Measurements from ENCODE around the gene C7orf33. TPM values are rescaled to one million over a fixed set of nuclear protein-coding genes. Genes with fewer than 3 reads are reported as not detected.
"Not testable (repeated sequence)": the region's sequence is repeated elsewhere in the genome, so short reads cannot be mapped to it uniquely, and the experiment has no call there.

C7orf33 gene
- total RNA-seq, 5 donors from 2014 or later (not counting 1 experiment from before 2014, with no cell fraction given), result not detected

- H3K4me1 Mint-ChIP-seq, result peaks cover 0 to 3% (median 2%) of the 10 kb centered on the region in 3 donors
- peaks cover 1 to 4% of the 10 kb centered on the region in 2 donors for H3K27me3 Mint-ChIP-seq
- POLR2A ChIA-PET, result no interaction called here
- H3K4me1 ChIP-seq (ENCODE audit: control insufficient read depth in 1 of 2, extremely low read depth in 1 of 2, insufficient read depth in 2 of 2, low read length in 2 of 2), result peaks cover 0 to 3% of the 10 kb centered on the region in 2 experiments
- no peak overlapping the region for H3K27ac ChIP-seq (ENCODE audit: low read length)
- no peak for DNase-seq
- no peaks in the 10 kb centered on the region for H3K9me3 ChIP-seq
- no peak overlapping the region for H3K27ac Mint-ChIP-seq
- H3K9me3 Mint-ChIP-seq, result no peaks in the 10 kb centered on the region
- H3K4me3 Mint-ChIP-seq, result no peak overlapping the region
- 100% methylated on average over 2 of the region's 9 CpGs for WGBS (ENCODE audit: insufficient coverage)
- no peaks in the 10 kb centered on the region for H3K27me3 ChIP-seq (replicated peaks in 1 of 2; ENCODE audit: control insufficient read depth in 2 of 2, extremely low read depth in 1 of 2, insufficient read depth in 2 of 2, low read length in 1 of 2)
- H3K36me3 ChIP-seq (ENCODE audit: control insufficient read depth in 2 of 2, extremely low read depth in 1 of 2, insufficient read depth in 1 of 2, low read length in 1 of 2), result no peaks in the 10 kb centered on the region
- H3K4me3 ChIP-seq (ENCODE audit: control insufficient read depth in 1 of 2, extremely low read depth in 1 of 2, low read length in 1 of 2), result no peak overlapping the region
- no peak for ATAC-seq (replicated peaks in 1 of 4)
- CTCF ChIA-PET, result no interaction called here
- no peaks in the 10 kb centered on the region for H3K36me3 Mint-ChIP-seq
These were observed 18.5 kb upstream of the C7orf33 start for GRCh38 chr7:148572067-148572522.

- not testable (repeated sequence) for H3K4me3 ChIP-seq (ENCODE audit: control insufficient read depth in 1 of 2, extremely low read depth in 1 of 2, low read length in 1 of 2); H3K36me3 ChIP-seq (ENCODE audit: control insufficient read depth in 2 of 2, extremely low read depth in 1 of 2, insufficient read depth in 1 of 2, low read length in 1 of 2); H3K4me1 ChIP-seq (ENCODE audit: control insufficient read depth in 1 of 2, extremely low read depth in 1 of 2, insufficient read depth in 2 of 2, low read length in 2 of 2); H3K27ac ChIP-seq (ENCODE audit: low read length); H3K4me1 Mint-ChIP-seq; ATAC-seq (replicated peaks in 1 of 4); H3K9me3 Mint-ChIP-seq; H3K9me3 ChIP-seq; H3K27me3 ChIP-seq (replicated peaks in 1 of 2; ENCODE audit: control insufficient read depth in 2 of 2, extremely low read depth in 1 of 2, insufficient read depth in 2 of 2, low read length in 1 of 2); DNase-seq; H3K27me3 Mint-ChIP-seq; H3K27ac Mint-ChIP-seq; H3K4me3 Mint-ChIP-seq; H3K36me3 Mint-ChIP-seq
- ChIA-PET POLR2A (interaction anchor here in 1 of 2 donors (0.6 kb wide), 1 partner anchor 186 kb away, joined by 3 read pairs; no protein-coding TSS in a partner anchor), CTCF (interaction anchor here in 1 of 2 donors (0.7 to 1.2 kb wide), 4 partner anchors 9 to 434 kb away, joined by 3 read pairs; no protein-coding TSS in a partner anchor)
These were observed 17.0 kb upstream of the C7orf33 start for GRCh38 chr7:148573581-148573980.

- WGBS (ENCODE audit: insufficient coverage), result 0% methylated on average over 1 of the region's 8 CpGs
- peaks cover 1 to 4% of the 10 kb centered on the region in 2 donors for H3K27me3 Mint-ChIP-seq
- POLR2A ChIA-PET, result no interaction called here
These were observed 14.7 kb upstream of the C7orf33 start for GRCh38 chr7:148575640-148576411.

GRCh38 chr7:148579366-148579765, 11.2 kb upstream of the C7orf33 start:
- CTCF ChIA-PET, result no interaction called here
- no CpG with 5 or more reads among the region's 4 CpGs for WGBS (ENCODE audit: insufficient coverage)
- peaks cover 0 to 3% of the 10 kb centered on the region in 2 experiments for H3K4me1 ChIP-seq (ENCODE audit: control insufficient read depth in 1 of 2, extremely low read depth in 1 of 2, insufficient read depth in 2 of 2, low read length in 2 of 2)
- POLR2A ChIA-PET, result no interaction called here
- no peak overlapping the region for H3K4me3 ChIP-seq (ENCODE audit: control insufficient read depth in 1 of 2, extremely low read depth in 1 of 2, low read length in 1 of 2)
- H3K27me3 ChIP-seq (replicated peaks in 1 of 2; ENCODE audit: control insufficient read depth in 2 of 2, extremely low read depth in 1 of 2, insufficient read depth in 2 of 2, low read length in 1 of 2), result no peaks in the 10 kb centered on the region
- H3K27me3 Mint-ChIP-seq, result peaks cover 0 to 1% of the 10 kb centered on the region in 2 donors
- H3K4me1 Mint-ChIP-seq, result peaks cover under 1 to 4% (median 3%) of the 10 kb centered on the region in 3 donors
- H3K27ac ChIP-seq (ENCODE audit: low read length), result no peak overlapping the region
- H3K36me3 Mint-ChIP-seq, result no peaks in the 10 kb centered on the region
- no peak for ATAC-seq (replicated peaks in 1 of 4)
- H3K9me3 ChIP-seq, result no peaks in the 10 kb centered on the region
- H3K36me3 ChIP-seq (ENCODE audit: control insufficient read depth in 2 of 2, extremely low read depth in 1 of 2, insufficient read depth in 1 of 2, low read length in 1 of 2), result no peaks in the 10 kb centered on the region
- no peak for DNase-seq
- H3K27ac Mint-ChIP-seq, result no peak overlapping the region
- no peak overlapping the region for H3K4me3 Mint-ChIP-seq
- no peaks in the 10 kb centered on the region for H3K9me3 Mint-ChIP-seq

More at GRCh38 chr7:148575640-148576411, 14.7 kb upstream of the C7orf33 start:
- H3K9me3 ChIP-seq, result no peaks in the 10 kb centered on the region
- H3K4me3 ChIP-seq (ENCODE audit: control insufficient read depth in 1 of 2, extremely low read depth in 1 of 2, low read length in 1 of 2), result no peak overlapping the region
- H3K27ac Mint-ChIP-seq, result no peak overlapping the region
- no peaks in the 10 kb centered on the region for H3K36me3 ChIP-seq (ENCODE audit: control insufficient read depth in 2 of 2, extremely low read depth in 1 of 2, insufficient read depth in 1 of 2, low read length in 1 of 2)
- DNase-seq (peak; percentile 24 to 79 (median 60)), ATAC-seq (replicated peaks in 1 of 4) (peak; percentile 75 to 82 (median 80))
- H3K4me1 ChIP-seq (ENCODE audit: control insufficient read depth in 1 of 2, extremely low read depth in 1 of 2, insufficient read depth in 2 of 2, low read length in 2 of 2), result peaks cover 0 to 3% of the 10 kb centered on the region in 2 experiments
- CTCF ChIA-PET, result interaction anchor here (0.6 to 2.8 kb wide), 7 partner anchors 33 to 861 kb away, joined by 3 to 31 read pairs (median 4); no protein-coding TSS in a partner anchor
- no peaks in the 10 kb centered on the region for H3K36me3 Mint-ChIP-seq
- H3K9me3 Mint-ChIP-seq, result no peaks in the 10 kb centered on the region
- H3K4me1 Mint-ChIP-seq, result peaks cover 0 to 3% (median 2%) of the 10 kb centered on the region in 3 donors
- no peak overlapping the region for H3K27ac ChIP-seq (ENCODE audit: low read length)
- no peak overlapping the region for H3K4me3 Mint-ChIP-seq
- H3K27me3 ChIP-seq (replicated peaks in 1 of 2; ENCODE audit: control insufficient read depth in 2 of 2, extremely low read depth in 1 of 2, insufficient read depth in 2 of 2, low read length in 1 of 2), result no peaks in the 10 kb centered on the region

- no peaks in the 10 kb centered on the region for H3K36me3 Mint-ChIP-seq
These were observed 10.1 kb upstream of the C7orf33 start for GRCh38 chr7:148580446-148580845.

GRCh38 chr7:148581624-148582023, 8.9 kb upstream of the C7orf33 start:
- H3K27ac ChIP-seq (ENCODE audit: low read length), result no peak overlapping the region
- no peak overlapping the region for H3K4me3 ChIP-seq (ENCODE audit: control insufficient read depth in 1 of 2, extremely low read depth in 1 of 2, low read length in 1 of 2)
- H3K36me3 Mint-ChIP-seq, result no peaks in the 10 kb centered on the region
- ATAC-seq (replicated peaks in 1 of 4) (no peak), DNase-seq (no peak)
- ChIA-PET CTCF (interaction anchor here in 1 of 2 donors (0.6 kb wide), 1 partner anchor 16 kb away, joined by 3 read pairs; no protein-coding TSS in a partner anchor), POLR2A (no interaction called here)
- H3K4me1 Mint-ChIP-seq, result peaks cover 0 to 8% (median 4%) of the 10 kb centered on the region in 3 donors
- no peak overlapping the region for H3K27ac Mint-ChIP-seq
- no peaks in the 10 kb centered on the region for H3K27me3 Mint-ChIP-seq
- H3K4me1 ChIP-seq (ENCODE audit: control insufficient read depth in 1 of 2, extremely low read depth in 1 of 2, insufficient read depth in 2 of 2, low read length in 2 of 2), result no peaks in the 10 kb centered on the region
- H3K9me3 Mint-ChIP-seq, result no peaks in the 10 kb centered on the region
- H3K9me3 ChIP-seq, result no peaks in the 10 kb centered on the region
- no peaks in the 10 kb centered on the region for H3K36me3 ChIP-seq (ENCODE audit: control insufficient read depth in 2 of 2, extremely low read depth in 1 of 2, insufficient read depth in 1 of 2, low read length in 1 of 2)
- no peaks in the 10 kb centered on the region for H3K27me3 ChIP-seq (replicated peaks in 1 of 2; ENCODE audit: control insufficient read depth in 2 of 2, extremely low read depth in 1 of 2, insufficient read depth in 2 of 2, low read length in 1 of 2)
- no peak overlapping the region for H3K4me3 Mint-ChIP-seq
- WGBS (ENCODE audit: insufficient coverage), result no CpG with 5 or more reads among the region's 3 CpGs

More at GRCh38 chr7:148580446-148580845, 10.1 kb upstream of the C7orf33 start:
- Histone ChIP-seq H3K27me3 (replicated peaks in 1 of 2; ENCODE audit: control insufficient read depth in 2 of 2, extremely low read depth in 1 of 2, insufficient read depth in 2 of 2, low read length in 1 of 2) (no peaks in the 10 kb centered on the region), H3K9me3 (no peaks in the 10 kb centered on the region), H3K36me3 (ENCODE audit: control insufficient read depth in 2 of 2, extremely low read depth in 1 of 2, insufficient read depth in 1 of 2, low read length in 1 of 2) (no peaks in the 10 kb centered on the region), H3K27ac (ENCODE audit: low read length) (no peak overlapping the region), H3K4me1 (ENCODE audit: control insufficient read depth in 1 of 2, extremely low read depth in 1 of 2, insufficient read depth in 2 of 2, low read length in 2 of 2) (peaks cover 0 to 3% of the 10 kb centered on the region in 2 experiments), H3K4me3 (ENCODE audit: control insufficient read depth in 1 of 2, extremely low read depth in 1 of 2, low read length in 1 of 2) (no peak overlapping the region)
- ChIA-PET POLR2A (no interaction called here), CTCF (no interaction called here)
- Mint-ChIP-seq H3K4me3 (no peak overlapping the region), H3K9me3 (no peaks in the 10 kb centered on the region), H3K27me3 (no peaks in the 10 kb centered on the region), H3K4me1 (peaks cover 3 to 8% (median 6%) of the 10 kb centered on the region in 3 donors), H3K27ac (no peak overlapping the region)
- ATAC-seq (replicated peaks in 1 of 4) (no peak), DNase-seq (no peak)
- WGBS (ENCODE audit: insufficient coverage), result 92% methylated on average over 5 of the region's 6 CpGs

Measured in T-cell (primary cell).